WTC11 (cell line): ENCODE results near the gene RAB5IF. TPM values are rescaled to one million over a fixed set of nuclear protein-coding genes. Genes with fewer than 3 reads are reported as not detected.
A peak's percentile ranks its signal among the peaks of the same experiment; 100 is the strongest.

Experiments used
- ATAC-seq: fragments of 200-7000 bp; cut with Tn5 transposase; 2 replicates; pipeline ENCODE4 v1.10.0; 2021; ENCODE audit warnings: mild to moderate bottlenecking, moderate library complexity
- CTCF ChIA-PET: fragments of 300-600 bp; sonication (Branson Sonifier 250); formaldehyde crosslinking; loops from one replicate; lab custom pipeline; 2021; ENCODE audit warnings: antibody characterized with exemption; lab: Charles Lee
- POLR2A ChIA-PET: fragments of 350-600 bp; sonication (Branson Sonifier 250); formaldehyde crosslinking; loops from one replicate; lab custom pipeline; 2021; ENCODE audit warnings: antibody characterized with exemption; lab: Charles Lee
- DNase-seq: peaks from one replicate; pipeline ENCODE4 v3.0.0; 2021; ENCODE audit warnings: low spot score
- H3K27ac Mint-ChIP-seq: 2 replicates; pipeline ENCODE4 v1.8.0; 2021; ENCODE audit warnings: mixed read lengths
- H3K27me3 Mint-ChIP-seq: 2 replicates; pipeline ENCODE4 v1.8.0; 2021; ENCODE audit warnings: low read depth, mild to moderate bottlenecking, moderate library complexity, mixed read lengths
- H3K36me3 Mint-ChIP-seq: 2 replicates; pipeline ENCODE4 v1.8.0; 2021; ENCODE audit warnings: mixed read lengths
- H3K4me1 Mint-ChIP-seq: 2 replicates; pipeline ENCODE4 v1.8.0; 2022; ENCODE audit warnings: mixed read lengths
- H3K4me3 Mint-ChIP-seq: 2 replicates; pipeline ENCODE4 v1.8.0; 2021; ENCODE audit warnings: mild to moderate bottlenecking, moderate library complexity, mixed read lengths
- H3K9me3 Mint-ChIP-seq: 2 replicates; pipeline ENCODE4 v1.8.0; 2021; ENCODE audit warnings: mixed read lengths
- CREB1 ChIP-seq: sonication (generic); formaldehyde crosslinking; IDR thresholded peaks from 2 replicates; pipeline ENCODE4 v1.8.0; 2023; ENCODE audit warnings: mild to moderate bottlenecking, missing genetic modification reagents
- FOXP1 ChIP-seq: sonication (generic); formaldehyde crosslinking; IDR thresholded peaks from 2 replicates; pipeline ENCODE4 v1.8.0; 2022; ENCODE audit warnings: missing genetic modification reagents, mild to moderate bottlenecking, moderate library complexity, borderline replicate concordance
- GRHL2 ChIP-seq: fragments of 250-450 bp; sonication (Bioruptor Pico); IDR thresholded peaks from 2 replicates; pipeline ENCODE4 v1.8.0; 2022; ENCODE audit warnings: mild to moderate bottlenecking, moderate library complexity; ENCODE audit not compliant: insufficient replicate concordance, severe bottlenecking
- HMGA2 ChIP-seq: fragments of 250-450 bp; sonication (Bioruptor Pico); IDR thresholded peaks from 2 replicates; pipeline ENCODE4 v1.4.0; 2021; ENCODE audit warnings: mild to moderate bottlenecking, moderate library complexity
- IRF2 ChIP-seq: sonication (generic); formaldehyde crosslinking; IDR thresholded peaks from 2 replicates; pipeline ENCODE4 v1.8.0; 2022; ENCODE audit warnings: low read depth, missing genetic modification reagents, borderline replicate concordance
- JUN ChIP-seq: sonication (generic); formaldehyde crosslinking; IDR thresholded peaks from 2 replicates; pipeline ENCODE4 v1.8.0; 2023; ENCODE audit warnings: mild to moderate bottlenecking, missing genetic modification reagents
- KAT7 ChIP-seq: sonication (generic); formaldehyde crosslinking; IDR thresholded peaks from 2 replicates; pipeline ENCODE4 v1.8.1; 2023; ENCODE audit warnings: missing genetic modification reagents, mild to moderate bottlenecking, borderline replicate concordance
- MYBL2 ChIP-seq: sonication (generic); formaldehyde crosslinking; IDR thresholded peaks from 2 replicates; pipeline ENCODE4 v1.8.1; 2023; ENCODE audit warnings: mild to moderate bottlenecking, moderate library complexity, missing genetic modification reagents
- NFYB ChIP-seq: sonication (generic); formaldehyde crosslinking; conservative IDR thresholded peaks from 2 replicates; pipeline ENCODE4 v1.8.0; 2022; ENCODE audit warnings: low read depth, missing genetic modification reagents
- RORB ChIP-seq: fragments of 250-450 bp; sonication (Bioruptor Pico); IDR thresholded peaks from 2 replicates; pipeline ENCODE4 v1.9.0; 2021; ENCODE audit warnings: mild to moderate bottlenecking
- SP1 ChIP-seq: sonication (generic); formaldehyde crosslinking; conservative IDR thresholded peaks from 2 replicates; pipeline ENCODE4 v1.8.1; 2022; ENCODE audit warnings: missing genetic modification reagents
- TP53 ChIP-seq: sonication (generic); formaldehyde crosslinking; IDR thresholded peaks from 2 replicates; pipeline ENCODE4 v1.8.1; 2023; ENCODE audit warnings: mild to moderate bottlenecking, missing genetic modification reagents
- total RNA-seq: library from RNA; stranded (reverse); gene quantifications from 3 replicates; pipeline ENCODE4 v1.2.3, GENCODE V29; 2021
- TF ChIP-seq, protein P1 (sequence below): sonication (generic); formaldehyde crosslinking; IDR thresholded peaks from 2 replicates; pipeline ENCODE4 v1.8.0; 2022; ENCODE audit warnings: mild to moderate bottlenecking, missing genetic modification reagents
- TF ChIP-seq, protein P2 (sequence below): sonication (generic); formaldehyde crosslinking; conservative IDR thresholded peaks from 2 replicates; pipeline ENCODE4 v1.8.1; 2023; ENCODE audit warnings: mild to moderate bottlenecking, low read depth, missing genetic modification reagents, moderate library complexity
- TF ChIP-seq, protein P3 (sequence below): fragments of 250-450 bp; sonication (Bioruptor Pico); IDR thresholded peaks from 2 replicates; pipeline ENCODE4 v1.9.0; 2021; ENCODE audit warnings: mild to moderate bottlenecking, borderline replicate concordance
- TF ChIP-seq, protein P4 (sequence below): sonication (generic); formaldehyde crosslinking; IDR thresholded peaks from 2 replicates; pipeline ENCODE4 v1.8.0; 2022; ENCODE audit warnings: mild to moderate bottlenecking, missing genetic modification reagents
- TF ChIP-seq, protein P5 (sequence below): sonication (generic); formaldehyde crosslinking; IDR thresholded peaks from 2 replicates; pipeline ENCODE4 v1.8.1; 2023; ENCODE audit warnings: mild to moderate bottlenecking, missing genetic modification reagents
- TF ChIP-seq, protein P6 (sequence below): sonication (generic); formaldehyde crosslinking; IDR thresholded peaks from 2 replicates; pipeline ENCODE4 v1.8.1; 2023; ENCODE audit warnings: mild to moderate bottlenecking, missing genetic modification reagents, borderline replicate concordance
- TF ChIP-seq, protein P7 (sequence below): sonication (generic); formaldehyde crosslinking; IDR thresholded peaks from 2 replicates; pipeline ENCODE4 v1.8.1; 2022; ENCODE audit warnings: low read depth, mild to moderate bottlenecking, moderate library complexity, missing genetic modification reagents, borderline replicate concordance

Gene RAB5IF
- total RNA-seq, 1 experiment from 2014 or later, result 88.4 TPM

DNA sequence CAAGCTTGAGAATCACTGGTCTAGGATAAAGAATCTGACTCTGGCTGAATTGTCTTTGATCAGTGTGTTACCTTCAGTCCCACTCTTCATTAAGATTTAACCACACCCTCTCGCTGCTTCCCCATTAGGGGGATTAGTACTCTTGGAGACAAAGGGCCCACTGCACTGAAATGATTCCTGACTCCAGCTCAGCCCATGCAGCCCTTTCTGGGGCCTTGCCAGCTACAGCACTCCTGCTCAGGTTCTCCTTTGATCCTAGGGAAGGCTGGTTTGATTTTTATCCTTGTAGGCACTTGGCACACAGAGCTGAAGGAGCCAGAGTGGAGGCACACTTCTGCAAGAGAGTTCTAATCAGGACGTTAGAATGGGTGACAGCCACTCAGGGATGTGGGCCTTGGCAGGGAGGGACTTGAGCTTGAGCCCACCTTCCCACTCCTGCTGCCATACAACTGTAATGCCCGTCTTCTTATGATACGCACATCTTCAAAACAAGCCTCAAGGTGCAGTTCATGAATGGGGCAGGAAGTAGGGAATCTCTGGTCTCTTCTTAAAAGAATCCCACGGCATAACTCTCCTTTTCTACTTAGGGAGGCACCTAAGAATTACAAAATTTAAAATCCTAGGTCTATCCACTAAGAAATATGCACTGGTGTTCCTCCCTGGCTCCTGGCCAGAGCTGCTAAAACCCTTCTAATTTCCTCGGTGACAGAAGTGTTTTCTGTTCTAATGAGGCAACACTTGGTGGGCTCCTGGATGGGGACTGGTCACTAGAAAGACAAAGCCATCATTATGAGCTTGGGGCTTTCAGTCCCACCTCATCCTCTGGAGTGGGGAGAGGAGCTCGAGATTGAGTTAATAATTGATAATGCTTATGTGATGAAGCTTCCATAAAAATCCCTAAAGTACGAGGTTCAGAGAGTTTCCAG lies 41.9 kb downstream of the RAB5IF start:
- no peaks in the 10 kb centered on the region for H3K36me3 Mint-ChIP-seq
- ATAC-seq, result no peak
- peak overlapping the region; percentile 88 for H3K27ac Mint-ChIP-seq
- H3K27me3 Mint-ChIP-seq, result no peaks in the 10 kb centered on the region; the same call in 1 of the 2 replicates
- peaks cover 28% of the 10 kb centered on the region for H3K4me1 Mint-ChIP-seq
- H3K9me3 Mint-ChIP-seq, result no peaks in the 10 kb centered on the region
- ChIA-PET POLR2A (no interaction called here), CTCF (interaction anchor here (1.3 to 3.6 kb wide), 3 partner anchors 15 to 41 kb away, joined by 5 to 11 read pairs (median 5); partner anchors contain the start of gene RAB5IF)
- H3K4me3 Mint-ChIP-seq, result no peak overlapping the region
- DNase-seq, result no peak
- no peak for TF ChIP-seq FOXP1 (CRISPR knock-in tag)
- TF ChIP-seq, protein P1, sequence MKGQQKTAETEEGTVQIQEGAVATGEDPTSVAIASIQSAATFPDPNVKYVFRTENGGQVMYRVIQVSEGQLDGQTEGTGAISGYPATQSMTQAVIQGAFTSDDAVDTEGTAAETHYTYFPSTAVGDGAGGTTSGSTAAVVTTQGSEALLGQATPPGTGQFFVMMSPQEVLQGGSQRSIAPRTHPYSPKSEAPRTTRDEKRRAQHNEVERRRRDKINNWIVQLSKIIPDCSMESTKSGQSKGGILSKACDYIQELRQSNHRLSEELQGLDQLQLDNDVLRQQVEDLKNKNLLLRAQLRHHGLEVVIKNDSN (CRISPR knock-in tag), result no peak
- TF ChIP-seq, protein P2, sequence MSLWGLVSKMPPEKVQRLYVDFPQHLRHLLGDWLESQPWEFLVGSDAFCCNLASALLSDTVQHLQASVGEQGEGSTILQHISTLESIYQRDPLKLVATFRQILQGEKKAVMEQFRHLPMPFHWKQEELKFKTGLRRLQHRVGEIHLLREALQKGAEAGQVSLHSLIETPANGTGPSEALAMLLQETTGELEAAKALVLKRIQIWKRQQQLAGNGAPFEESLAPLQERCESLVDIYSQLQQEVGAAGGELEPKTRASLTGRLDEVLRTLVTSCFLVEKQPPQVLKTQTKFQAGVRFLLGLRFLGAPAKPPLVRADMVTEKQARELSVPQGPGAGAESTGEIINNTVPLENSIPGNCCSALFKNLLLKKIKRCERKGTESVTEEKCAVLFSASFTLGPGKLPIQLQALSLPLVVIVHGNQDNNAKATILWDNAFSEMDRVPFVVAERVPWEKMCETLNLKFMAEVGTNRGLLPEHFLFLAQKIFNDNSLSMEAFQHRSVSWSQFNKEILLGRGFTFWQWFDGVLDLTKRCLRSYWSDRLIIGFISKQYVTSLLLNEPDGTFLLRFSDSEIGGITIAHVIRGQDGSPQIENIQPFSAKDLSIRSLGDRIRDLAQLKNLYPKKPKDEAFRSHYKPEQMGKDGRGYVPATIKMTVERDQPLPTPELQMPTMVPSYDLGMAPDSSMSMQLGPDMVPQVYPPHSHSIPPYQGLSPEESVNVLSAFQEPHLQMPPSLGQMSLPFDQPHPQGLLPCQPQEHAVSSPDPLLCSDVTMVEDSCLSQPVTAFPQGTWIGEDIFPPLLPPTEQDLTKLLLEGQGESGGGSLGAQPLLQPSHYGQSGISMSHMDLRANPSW, result no peak
- no peak for TF ChIP-seq HMGA2 (CRISPR knock-in tag)
- TF ChIP-seq NFYB (CRISPR knock-in tag), result no peak
- no peak for TF ChIP-seq IRF2 (CRISPR knock-in tag)
- TF ChIP-seq, protein P3, sequence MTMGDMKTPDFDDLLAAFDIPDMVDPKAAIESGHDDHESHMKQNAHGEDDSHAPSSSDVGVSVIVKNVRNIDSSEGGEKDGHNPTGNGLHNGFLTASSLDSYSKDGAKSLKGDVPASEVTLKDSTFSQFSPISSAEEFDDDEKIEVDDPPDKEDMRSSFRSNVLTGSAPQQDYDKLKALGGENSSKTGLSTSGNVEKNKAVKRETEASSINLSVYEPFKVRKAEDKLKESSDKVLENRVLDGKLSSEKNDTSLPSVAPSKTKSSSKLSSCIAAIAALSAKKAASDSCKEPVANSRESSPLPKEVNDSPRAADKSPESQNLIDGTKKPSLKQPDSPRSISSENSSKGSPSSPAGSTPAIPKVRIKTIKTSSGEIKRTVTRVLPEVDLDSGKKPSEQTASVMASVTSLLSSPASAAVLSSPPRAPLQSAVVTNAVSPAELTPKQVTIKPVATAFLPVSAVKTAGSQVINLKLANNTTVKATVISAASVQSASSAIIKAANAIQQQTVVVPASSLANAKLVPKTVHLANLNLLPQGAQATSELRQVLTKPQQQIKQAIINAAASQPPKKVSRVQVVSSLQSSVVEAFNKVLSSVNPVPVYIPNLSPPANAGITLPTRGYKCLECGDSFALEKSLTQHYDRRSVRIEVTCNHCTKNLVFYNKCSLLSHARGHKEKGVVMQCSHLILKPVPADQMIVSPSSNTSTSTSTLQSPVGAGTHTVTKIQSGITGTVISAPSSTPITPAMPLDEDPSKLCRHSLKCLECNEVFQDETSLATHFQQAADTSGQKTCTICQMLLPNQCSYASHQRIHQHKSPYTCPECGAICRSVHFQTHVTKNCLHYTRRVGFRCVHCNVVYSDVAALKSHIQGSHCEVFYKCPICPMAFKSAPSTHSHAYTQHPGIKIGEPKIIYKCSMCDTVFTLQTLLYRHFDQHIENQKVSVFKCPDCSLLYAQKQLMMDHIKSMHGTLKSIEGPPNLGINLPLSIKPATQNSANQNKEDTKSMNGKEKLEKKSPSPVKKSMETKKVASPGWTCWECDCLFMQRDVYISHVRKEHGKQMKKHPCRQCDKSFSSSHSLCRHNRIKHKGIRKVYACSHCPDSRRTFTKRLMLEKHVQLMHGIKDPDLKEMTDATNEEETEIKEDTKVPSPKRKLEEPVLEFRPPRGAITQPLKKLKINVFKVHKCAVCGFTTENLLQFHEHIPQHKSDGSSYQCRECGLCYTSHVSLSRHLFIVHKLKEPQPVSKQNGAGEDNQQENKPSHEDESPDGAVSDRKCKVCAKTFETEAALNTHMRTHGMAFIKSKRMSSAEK (CRISPR knock-in tag), result no peak
- TF ChIP-seq, protein P4, sequence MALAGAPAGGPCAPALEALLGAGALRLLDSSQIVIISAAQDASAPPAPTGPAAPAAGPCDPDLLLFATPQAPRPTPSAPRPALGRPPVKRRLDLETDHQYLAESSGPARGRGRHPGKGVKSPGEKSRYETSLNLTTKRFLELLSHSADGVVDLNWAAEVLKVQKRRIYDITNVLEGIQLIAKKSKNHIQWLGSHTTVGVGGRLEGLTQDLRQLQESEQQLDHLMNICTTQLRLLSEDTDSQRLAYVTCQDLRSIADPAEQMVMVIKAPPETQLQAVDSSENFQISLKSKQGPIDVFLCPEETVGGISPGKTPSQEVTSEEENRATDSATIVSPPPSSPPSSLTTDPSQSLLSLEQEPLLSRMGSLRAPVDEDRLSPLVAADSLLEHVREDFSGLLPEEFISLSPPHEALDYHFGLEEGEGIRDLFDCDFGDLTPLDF (CRISPR knock-in tag), result no peak
- TF ChIP-seq TP53 (CRISPR knock-in tag), result no peak
- TF ChIP-seq SP1, result no peak
- TF ChIP-seq, protein P5, sequence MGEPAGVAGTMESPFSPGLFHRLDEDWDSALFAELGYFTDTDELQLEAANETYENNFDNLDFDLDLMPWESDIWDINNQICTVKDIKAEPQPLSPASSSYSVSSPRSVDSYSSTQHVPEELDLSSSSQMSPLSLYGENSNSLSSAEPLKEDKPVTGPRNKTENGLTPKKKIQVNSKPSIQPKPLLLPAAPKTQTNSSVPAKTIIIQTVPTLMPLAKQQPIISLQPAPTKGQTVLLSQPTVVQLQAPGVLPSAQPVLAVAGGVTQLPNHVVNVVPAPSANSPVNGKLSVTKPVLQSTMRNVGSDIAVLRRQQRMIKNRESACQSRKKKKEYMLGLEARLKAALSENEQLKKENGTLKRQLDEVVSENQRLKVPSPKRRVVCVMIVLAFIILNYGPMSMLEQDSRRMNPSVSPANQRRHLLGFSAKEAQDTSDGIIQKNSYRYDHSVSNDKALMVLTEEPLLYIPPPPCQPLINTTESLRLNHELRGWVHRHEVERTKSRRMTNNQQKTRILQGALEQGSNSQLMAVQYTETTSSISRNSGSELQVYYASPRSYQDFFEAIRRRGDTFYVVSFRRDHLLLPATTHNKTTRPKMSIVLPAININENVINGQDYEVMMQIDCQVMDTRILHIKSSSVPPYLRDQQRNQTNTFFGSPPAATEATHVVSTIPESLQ (CRISPR knock-in tag), result no peak
- no peak for TF ChIP-seq MYBL2 (CRISPR knock-in tag)
- TF ChIP-seq CREB1 (CRISPR knock-in tag), result no peak
- TF ChIP-seq, protein P6, sequence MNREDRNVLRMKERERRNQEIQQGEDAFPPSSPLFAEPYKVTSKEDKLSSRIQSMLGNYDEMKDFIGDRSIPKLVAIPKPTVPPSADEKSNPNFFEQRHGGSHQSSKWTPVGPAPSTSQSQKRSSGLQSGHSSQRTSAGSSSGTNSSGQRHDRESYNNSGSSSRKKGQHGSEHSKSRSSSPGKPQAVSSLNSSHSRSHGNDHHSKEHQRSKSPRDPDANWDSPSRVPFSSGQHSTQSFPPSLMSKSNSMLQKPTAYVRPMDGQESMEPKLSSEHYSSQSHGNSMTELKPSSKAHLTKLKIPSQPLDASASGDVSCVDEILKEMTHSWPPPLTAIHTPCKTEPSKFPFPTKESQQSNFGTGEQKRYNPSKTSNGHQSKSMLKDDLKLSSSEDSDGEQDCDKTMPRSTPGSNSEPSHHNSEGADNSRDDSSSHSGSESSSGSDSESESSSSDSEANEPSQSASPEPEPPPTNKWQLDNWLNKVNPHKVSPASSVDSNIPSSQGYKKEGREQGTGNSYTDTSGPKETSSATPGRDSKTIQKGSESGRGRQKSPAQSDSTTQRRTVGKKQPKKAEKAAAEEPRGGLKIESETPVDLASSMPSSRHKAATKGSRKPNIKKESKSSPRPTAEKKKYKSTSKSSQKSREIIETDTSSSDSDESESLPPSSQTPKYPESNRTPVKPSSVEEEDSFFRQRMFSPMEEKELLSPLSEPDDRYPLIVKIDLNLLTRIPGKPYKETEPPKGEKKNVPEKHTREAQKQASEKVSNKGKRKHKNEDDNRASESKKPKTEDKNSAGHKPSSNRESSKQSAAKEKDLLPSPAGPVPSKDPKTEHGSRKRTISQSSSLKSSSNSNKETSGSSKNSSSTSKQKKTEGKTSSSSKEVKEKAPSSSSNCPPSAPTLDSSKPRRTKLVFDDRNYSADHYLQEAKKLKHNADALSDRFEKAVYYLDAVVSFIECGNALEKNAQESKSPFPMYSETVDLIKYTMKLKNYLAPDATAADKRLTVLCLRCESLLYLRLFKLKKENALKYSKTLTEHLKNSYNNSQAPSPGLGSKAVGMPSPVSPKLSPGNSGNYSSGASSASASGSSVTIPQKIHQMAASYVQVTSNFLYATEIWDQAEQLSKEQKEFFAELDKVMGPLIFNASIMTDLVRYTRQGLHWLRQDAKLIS (CRISPR knock-in tag), result no peak
- no peak for TF ChIP-seq RORB (CRISPR knock-in tag)
- TF ChIP-seq, protein P7, sequence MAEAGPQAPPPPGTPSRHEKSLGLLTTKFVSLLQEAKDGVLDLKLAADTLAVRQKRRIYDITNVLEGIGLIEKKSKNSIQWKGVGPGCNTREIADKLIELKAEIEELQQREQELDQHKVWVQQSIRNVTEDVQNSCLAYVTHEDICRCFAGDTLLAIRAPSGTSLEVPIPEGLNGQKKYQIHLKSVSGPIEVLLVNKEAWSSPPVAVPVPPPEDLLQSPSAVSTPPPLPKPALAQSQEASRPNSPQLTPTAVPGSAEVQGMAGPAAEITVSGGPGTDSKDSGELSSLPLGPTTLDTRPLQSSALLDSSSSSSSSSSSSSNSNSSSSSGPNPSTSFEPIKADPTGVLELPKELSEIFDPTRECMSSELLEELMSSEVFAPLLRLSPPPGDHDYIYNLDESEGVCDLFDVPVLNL (CRISPR knock-in tag), result no peak
- no peak for TF ChIP-seq JUN (CRISPR knock-in tag)
- TF ChIP-seq GRHL2 (CRISPR knock-in tag), result no peak
- no peak for TF ChIP-seq KAT7
